ENCODE measurements around the gene PRDM7.
"Not testable (repeated sequence)": the region's sequence is repeated elsewhere in the genome, so short reads cannot be mapped to it uniquely, and the experiment has no call there.

DNA sequence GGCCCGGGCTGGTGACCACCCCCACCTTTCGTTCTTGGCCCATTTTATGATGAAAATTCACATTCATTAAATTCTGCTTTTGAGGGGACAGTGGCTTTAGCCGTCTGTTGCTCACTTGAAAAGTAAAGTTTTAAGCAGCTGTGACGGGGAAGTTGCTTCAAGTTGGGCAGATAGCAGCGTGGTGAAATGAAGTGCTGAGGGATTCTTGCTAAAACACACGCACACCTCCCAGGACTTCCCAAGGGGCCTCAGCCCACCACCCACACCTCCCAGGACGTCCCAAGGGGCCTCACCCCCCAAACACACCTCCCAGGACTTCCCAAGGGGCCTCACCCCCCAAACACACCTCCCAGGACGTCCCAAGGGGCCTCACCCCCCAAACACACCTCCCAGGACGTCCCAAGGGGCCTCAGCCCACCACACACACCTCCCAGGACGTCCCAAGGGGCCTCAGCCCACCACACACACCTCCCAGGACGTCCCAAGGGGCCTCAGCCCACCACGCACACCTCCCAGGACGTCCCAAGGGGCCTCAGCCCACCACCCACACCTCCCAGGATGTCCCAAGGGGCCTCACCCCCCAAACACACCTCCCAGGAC, 69.4 kb downstream of the PRDM7 start:
- TF ChIP-seq EZH2 (IDR thresholded peaks at IDR 0.05; ENCODE audit: borderline replicate concordance, low read length): not testable (repeated sequence)
- TF ChIP-seq, protein P1, sequence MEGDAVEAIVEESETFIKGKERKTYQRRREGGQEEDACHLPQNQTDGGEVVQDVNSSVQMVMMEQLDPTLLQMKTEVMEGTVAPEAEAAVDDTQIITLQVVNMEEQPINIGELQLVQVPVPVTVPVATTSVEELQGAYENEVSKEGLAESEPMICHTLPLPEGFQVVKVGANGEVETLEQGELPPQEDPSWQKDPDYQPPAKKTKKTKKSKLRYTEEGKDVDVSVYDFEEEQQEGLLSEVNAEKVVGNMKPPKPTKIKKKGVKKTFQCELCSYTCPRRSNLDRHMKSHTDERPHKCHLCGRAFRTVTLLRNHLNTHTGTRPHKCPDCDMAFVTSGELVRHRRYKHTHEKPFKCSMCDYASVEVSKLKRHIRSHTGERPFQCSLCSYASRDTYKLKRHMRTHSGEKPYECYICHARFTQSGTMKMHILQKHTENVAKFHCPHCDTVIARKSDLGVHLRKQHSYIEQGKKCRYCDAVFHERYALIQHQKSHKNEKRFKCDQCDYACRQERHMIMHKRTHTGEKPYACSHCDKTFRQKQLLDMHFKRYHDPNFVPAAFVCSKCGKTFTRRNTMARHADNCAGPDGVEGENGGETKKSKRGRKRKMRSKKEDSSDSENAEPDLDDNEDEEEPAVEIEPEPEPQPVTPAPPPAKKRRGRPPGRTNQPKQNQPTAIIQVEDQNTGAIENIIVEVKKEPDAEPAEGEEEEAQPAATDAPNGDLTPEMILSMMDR (IDR thresholded peaks at IDR 0.05; ENCODE audit: low read length): not testable (repeated sequence)
